Measurements from ENCODE around the gene CST11. TPM values are rescaled to one million over a fixed set of nuclear protein-coding genes. Genes with fewer than 3 reads are reported as not detected.

Gene CST11
- polyA plus RNA-seq, 3 donors from 2014 or later: not detected

- H3K4me3 Mint-ChIP-seq: no peak overlapping the region
- no peak for DNase-seq
- H3K27ac Mint-ChIP-seq: no peak overlapping the region
- H3K27me3 Mint-ChIP-seq (ENCODE audit: low read depth in 3 of 3): peaks cover 0 to 3% (median 3%) of the 10 kb centered on the region in 3 donors
- H3K4me1 Mint-ChIP-seq: no peaks in the 10 kb centered on the region
- H3K9me3 Mint-ChIP-seq: peaks cover 0 to 2% (median 0%) of the 10 kb centered on the region in 6 donors
- no peaks in the 10 kb centered on the region for H3K36me3 Mint-ChIP-seq
These were observed 18.0 kb downstream of the CST11 start for GRCh38 chr20:23434521-23435313.

GRCh38 chr20:23433628-23434027, 19.0 kb downstream of the CST11 start:
- H3K4me3 Mint-ChIP-seq: no peak overlapping the region
- peaks cover 0 to 3% (median 3%) of the 10 kb centered on the region in 3 donors for H3K27me3 Mint-ChIP-seq (ENCODE audit: low read depth in 3 of 3)
- no peaks in the 10 kb centered on the region for H3K36me3 Mint-ChIP-seq
- no peak overlapping the region for H3K27ac Mint-ChIP-seq
- peaks cover 0 to 2% (median 0%) of the 10 kb centered on the region in 6 donors for H3K9me3 Mint-ChIP-seq
- DNase-seq: no peak
- no peaks in the 10 kb centered on the region for H3K4me1 Mint-ChIP-seq

- Mint-ChIP-seq H3K27me3 (ENCODE audit: low read depth in 3 of 3) (peaks cover 0 to 11% (median under 1%) of the 10 kb centered on the region in 3 donors), H3K36me3 (no peaks in the 10 kb centered on the region), H3K27ac (no peak overlapping the region), H3K4me1 (peaks cover 8 to 10% of the 10 kb centered on the region in 2 donors), H3K9me3 (peaks cover 0 to 1% (median 0%) of the 10 kb centered on the region in 6 donors), H3K4me3 (no peak overlapping the region)
- no peak for DNase-seq
These were observed 27.5 kb downstream of the CST11 start for GRCh38 chr20:23425129-23425528.

- peak within 1 kb of the TSS; percentile 69 to 89 (median 84) for H3K27ac Mint-ChIP-seq
- H3K9me3 Mint-ChIP-seq: peaks cover 0 to 1% (median 0%) of the 10 kb centered on the region in 6 donors
- peak; percentile 90 to 92 (median 91) for DNase-seq
- peak within 1 kb of the TSS; percentile 83 to 96 (median 92) for H3K4me3 Mint-ChIP-seq
- peaks cover 43 to 49% of the 10 kb centered on the region in 2 donors for H3K4me1 Mint-ChIP-seq
- peaks cover 0 to 11% (median 2%) of the 10 kb centered on the region in 3 donors for H3K27me3 Mint-ChIP-seq (ENCODE audit: low read depth in 3 of 3)
- H3K36me3 Mint-ChIP-seq: no peaks in the 10 kb centered on the region
These were observed 31.4 kb downstream of the CST11 start, which contains the start of gene NAPB for GRCh38 chr20:23420943-23421931. Gene NAPB, minus strand, starts transcription at chr20:23421488. Its CDS starts 86 bp downstream, at chr20:23421402.

DNA sequence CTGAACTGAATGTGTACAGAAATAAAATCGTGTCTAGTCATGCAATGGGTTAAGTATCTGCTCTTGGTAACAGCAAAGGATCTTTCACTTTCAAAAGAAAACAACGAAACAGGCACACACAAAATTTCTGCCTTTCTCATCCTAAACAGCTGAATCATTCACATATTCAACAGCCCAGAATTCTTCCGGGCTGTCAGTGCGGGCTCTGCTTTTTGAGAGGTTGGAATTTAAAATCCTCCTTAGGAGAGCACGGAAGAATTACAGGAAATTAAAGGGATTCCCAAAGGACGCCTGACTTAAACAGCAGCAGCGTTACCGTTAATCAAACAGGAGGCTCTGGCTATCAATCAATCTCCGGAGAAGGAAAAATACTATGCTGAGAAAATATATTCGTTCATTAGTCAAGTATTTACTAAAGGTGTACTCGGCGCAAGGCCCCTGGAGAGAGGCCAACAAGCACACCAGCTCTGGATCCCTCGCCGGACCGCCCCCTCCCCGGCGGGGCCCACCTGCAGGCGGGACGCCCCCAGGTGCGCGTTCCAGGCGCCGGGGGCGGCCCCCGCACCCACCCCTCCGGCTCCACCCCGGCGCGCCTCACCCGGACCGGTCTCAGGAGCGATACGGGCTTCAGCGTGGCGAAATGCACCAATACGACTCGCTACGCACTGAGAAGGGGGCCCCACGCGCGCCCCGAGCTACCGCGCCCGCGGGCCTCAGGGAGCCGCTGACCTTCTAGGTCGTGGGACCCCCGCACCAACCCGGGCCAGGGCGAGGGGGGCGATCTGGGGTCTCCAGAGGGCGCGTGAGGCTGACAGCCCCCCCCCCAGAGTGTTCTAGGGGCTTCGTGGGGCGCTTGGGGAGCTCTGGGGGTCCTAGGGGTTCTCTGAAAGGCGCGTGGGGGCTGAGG, 32.4 kb downstream of the CST11 start:
- Mint-ChIP-seq H3K4me3 (peak overlapping the region; percentile 83 to 96 (median 92)), H3K4me1 (peaks cover 53 to 59% of the 10 kb centered on the region in 2 donors), H3K27ac (peak overlapping the region; percentile 82 to 94 (median 90)), H3K27me3 (ENCODE audit: low read depth in 3 of 3) (peaks cover 2 to 8% (median 3%) of the 10 kb centered on the region in 3 donors), H3K36me3 (no peaks in the 10 kb centered on the region), H3K9me3 (peaks cover 0 to 1% (median 0%) of the 10 kb centered on the region in 6 donors)
- DNase-seq: peak; percentile 18 to 27 (median 21)

- no peaks in the 10 kb centered on the region for H3K36me3 Mint-ChIP-seq
- H3K27ac Mint-ChIP-seq: peak overlapping the region; percentile 82 to 94 (median 90)
- peaks cover 2 to 6% (median 3%) of the 10 kb centered on the region in 3 donors for H3K27me3 Mint-ChIP-seq (ENCODE audit: low read depth in 3 of 3)
- peak overlapping the region; percentile 83 to 96 (median 92) for H3K4me3 Mint-ChIP-seq
- no peak for DNase-seq
- H3K4me1 Mint-ChIP-seq: peaks cover 58 to 65% of the 10 kb centered on the region in 2 donors
- H3K9me3 Mint-ChIP-seq: peaks cover 0 to 1% (median 0%) of the 10 kb centered on the region in 6 donors
These were observed 33.0 kb downstream of the CST11 start for GRCh38 chr20:23419657-23419994.

- Mint-ChIP-seq H3K27ac (peak overlapping the region; percentile 71 to 90 (median 82)), H3K9me3 (peaks cover 0 to 1% (median 0%) of the 10 kb centered on the region in 6 donors), H3K4me1 (peaks cover 63 to 73% of the 10 kb centered on the region in 2 donors), H3K4me3 (peak overlapping the region in 4 of 5 donors; percentile 7 to 74 (median 60)), H3K27me3 (ENCODE audit: low read depth in 3 of 3) (peaks cover 0 to 3% (median 2%) of the 10 kb centered on the region in 3 donors), H3K36me3 (no peaks in the 10 kb centered on the region)
- peak in 1 of 3 donors; percentile 8 for DNase-seq
These were observed 34.8 kb downstream of the CST11 start for GRCh38 chr20:23417861-23418260.

- Mint-ChIP-seq H3K9me3 (no peaks in the 10 kb centered on the region), H3K4me1 (peaks cover 56 to 76% of the 10 kb centered on the region in 2 donors), H3K4me3 (peak overlapping the region; percentile 59 to 84 (median 77)), H3K27ac (peak overlapping the region; percentile 2 to 80 (median 74)), H3K27me3 (ENCODE audit: low read depth in 3 of 3) (peaks cover 0 to 3% (median 2%) of the 10 kb centered on the region in 3 donors), H3K36me3 (no peaks in the 10 kb centered on the region)
- peak; percentile 54 to 61 (median 57) for DNase-seq
These were observed 36.6 kb downstream of the CST11 start for GRCh38 chr20:23415959-23416583.

- peak overlapping the region; percentile 59 to 84 (median 77) for H3K4me3 Mint-ChIP-seq
- H3K9me3 Mint-ChIP-seq: no peaks in the 10 kb centered on the region
- peaks cover 0 to 3% (median 2%) of the 10 kb centered on the region in 3 donors for H3K27me3 Mint-ChIP-seq (ENCODE audit: low read depth in 3 of 3)
- DNase-seq: no peak
- H3K27ac Mint-ChIP-seq: peak overlapping the region; percentile 2 to 80 (median 74)
- H3K36me3 Mint-ChIP-seq: no peaks in the 10 kb centered on the region
- peaks cover 56 to 81% of the 10 kb centered on the region in 2 donors for H3K4me1 Mint-ChIP-seq
These were observed 37.1 kb downstream of the CST11 start for GRCh38 chr20:23415555-23415954.

GRCh38 chr20:23414526-23415188, 38.0 kb downstream of the CST11 start:
- no peak overlapping the region for H3K27ac Mint-ChIP-seq
- no peaks in the 10 kb centered on the region for H3K36me3 Mint-ChIP-seq
- peak overlapping the region in 3 of 5 donors; percentile 53 to 59 (median 56) for H3K4me3 Mint-ChIP-seq
- no peaks in the 10 kb centered on the region for H3K9me3 Mint-ChIP-seq
- no peak for DNase-seq
- H3K27me3 Mint-ChIP-seq (ENCODE audit: low read depth in 3 of 3): peaks cover 0 to 3% (median 0%) of the 10 kb centered on the region in 3 donors
- peaks cover 51 to 83% of the 10 kb centered on the region in 2 donors for H3K4me1 Mint-ChIP-seq

- DNase-seq: no peak
- Mint-ChIP-seq H3K27ac (no peak overlapping the region), H3K36me3 (no peaks in the 10 kb centered on the region), H3K4me1 (peaks cover 43 to 83% of the 10 kb centered on the region in 2 donors), H3K9me3 (no peaks in the 10 kb centered on the region), H3K4me3 (no peak overlapping the region), H3K27me3 (ENCODE audit: low read depth in 3 of 3) (peaks cover 0 to 3% (median 0%) of the 10 kb centered on the region in 3 donors)
These were observed 38.7 kb downstream of the CST11 start for GRCh38 chr20:23413862-23414422.
